ENCODE results near the gene GNB3.
"Not testable (repeated sequence)": the region's sequence is repeated elsewhere in the genome, so short reads cannot be mapped to it uniquely, and the experiment has no call there.

GNB3 gene

DNA sequence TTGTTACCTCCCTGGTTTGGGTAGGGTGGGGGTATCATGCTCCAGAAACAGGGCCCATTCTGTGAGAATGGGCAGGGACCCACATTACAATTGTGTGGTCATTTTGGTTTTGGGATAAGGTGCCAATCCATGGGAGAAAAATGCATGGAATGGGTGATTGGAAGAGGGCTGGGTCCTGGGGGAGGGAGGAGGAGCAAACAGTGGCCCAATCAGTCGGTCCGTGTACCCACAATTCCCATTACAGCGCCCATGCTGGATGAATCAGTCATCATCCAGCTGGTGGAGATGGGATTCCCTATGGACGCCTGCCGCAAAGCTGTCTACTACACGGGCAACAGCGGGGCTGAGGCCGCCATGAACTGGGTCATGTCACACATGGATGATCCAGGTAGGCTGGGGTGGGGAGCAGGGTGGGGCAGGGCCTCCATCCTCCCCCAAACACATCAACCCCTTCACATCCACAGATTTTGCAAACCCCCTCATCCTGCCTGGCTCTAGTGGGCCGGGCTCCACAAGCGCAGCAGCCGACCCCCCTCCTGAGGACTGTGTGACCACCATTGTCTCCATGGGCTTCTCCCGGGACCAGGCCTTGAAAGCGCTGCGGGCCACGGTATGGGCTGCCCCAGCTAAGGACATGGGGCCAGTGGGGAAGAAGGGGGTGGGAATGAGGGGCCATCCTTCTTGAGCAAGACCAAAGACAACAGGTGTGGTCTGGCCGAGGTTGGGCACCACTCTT lies 23.0 kb downstream of the GNB3 start:
- no peak for DNase-seq

DNA sequence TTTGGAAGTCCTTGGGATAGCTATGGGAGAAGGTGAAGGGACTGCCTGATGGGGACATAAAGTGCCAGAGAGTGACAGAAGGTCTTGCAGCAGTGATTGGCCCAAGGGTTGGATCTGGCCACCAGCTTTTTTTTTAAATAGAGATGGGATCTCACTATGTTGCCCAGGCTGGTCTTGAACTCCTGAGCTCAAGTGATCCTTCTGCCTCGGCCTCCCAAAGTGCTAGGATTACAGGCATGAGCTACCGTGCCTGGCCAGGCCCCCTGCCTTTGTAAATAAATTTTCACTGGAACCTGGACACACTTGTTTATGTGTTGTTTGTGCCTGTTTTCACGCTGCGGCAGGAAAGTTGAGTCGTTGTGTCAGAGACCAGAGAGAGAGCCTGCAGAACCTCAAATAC lies 24.6 kb downstream of the GNB3 start:
- not testable (repeated sequence) for DNase-seq

DNA sequence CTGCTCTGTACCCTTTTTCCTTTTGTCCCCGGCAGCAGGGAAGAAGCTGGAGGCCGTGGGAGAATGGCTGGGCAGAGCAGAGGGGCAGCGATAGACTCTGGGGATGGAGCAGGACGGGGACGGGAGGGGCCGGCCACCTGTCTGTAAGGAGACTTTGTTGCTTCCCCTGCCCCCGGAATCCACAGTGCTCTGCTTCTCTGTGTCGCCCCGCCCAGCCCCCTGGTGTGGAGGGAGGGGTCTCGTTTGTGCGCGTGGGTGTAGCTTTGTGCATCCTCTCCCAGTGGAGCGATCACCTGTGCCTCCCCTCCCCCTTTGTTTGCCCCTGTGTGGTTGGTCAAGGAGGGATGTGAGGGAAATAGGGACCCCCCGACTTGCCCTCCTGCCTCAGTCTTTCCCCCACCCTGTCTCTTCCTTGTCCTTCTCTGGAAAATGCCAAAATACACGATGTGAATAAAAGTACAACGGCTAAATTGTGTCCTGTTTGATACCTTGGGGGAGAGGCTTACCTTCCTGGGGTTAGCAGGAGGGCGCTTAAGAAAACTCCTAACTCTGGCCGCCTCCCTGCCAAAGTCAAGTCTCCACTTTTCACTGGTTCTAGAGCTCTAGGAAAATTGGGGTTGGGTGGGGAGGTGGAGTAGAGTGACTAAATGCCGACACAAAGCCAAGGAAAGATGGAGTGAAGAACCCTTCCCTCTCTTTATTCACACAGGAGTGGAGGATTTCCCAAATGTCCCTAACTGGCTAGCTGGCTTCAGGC lies 25.6 kb downstream of the GNB3 start:
- no peak for DNase-seq

DNA sequence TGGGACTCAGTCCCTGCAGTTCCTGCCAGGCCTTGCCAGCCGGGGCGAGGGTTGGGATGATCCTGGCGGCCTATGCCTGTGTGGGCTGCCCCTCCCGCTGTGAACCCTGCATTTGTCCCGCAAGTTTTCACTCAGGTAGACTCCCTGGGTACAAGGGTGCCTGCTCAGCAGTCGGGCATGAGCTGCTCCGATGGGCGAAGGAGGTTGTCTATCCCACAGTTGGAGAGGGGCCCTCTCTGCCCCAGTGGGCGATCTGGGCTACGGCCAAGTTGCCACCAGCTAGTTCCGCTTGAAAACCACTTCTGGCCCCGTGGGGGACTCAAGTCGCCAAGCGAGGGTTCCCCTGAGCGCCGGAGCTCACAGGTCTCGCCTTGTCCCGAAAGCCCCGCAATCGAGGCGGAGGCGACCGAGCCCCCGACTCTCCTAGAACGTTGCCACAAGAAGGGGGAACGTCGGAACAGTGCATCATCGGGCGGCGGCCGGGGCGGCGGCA lies 26.2 kb downstream of the GNB3 start:
- DNase-seq: no peak

DNA sequence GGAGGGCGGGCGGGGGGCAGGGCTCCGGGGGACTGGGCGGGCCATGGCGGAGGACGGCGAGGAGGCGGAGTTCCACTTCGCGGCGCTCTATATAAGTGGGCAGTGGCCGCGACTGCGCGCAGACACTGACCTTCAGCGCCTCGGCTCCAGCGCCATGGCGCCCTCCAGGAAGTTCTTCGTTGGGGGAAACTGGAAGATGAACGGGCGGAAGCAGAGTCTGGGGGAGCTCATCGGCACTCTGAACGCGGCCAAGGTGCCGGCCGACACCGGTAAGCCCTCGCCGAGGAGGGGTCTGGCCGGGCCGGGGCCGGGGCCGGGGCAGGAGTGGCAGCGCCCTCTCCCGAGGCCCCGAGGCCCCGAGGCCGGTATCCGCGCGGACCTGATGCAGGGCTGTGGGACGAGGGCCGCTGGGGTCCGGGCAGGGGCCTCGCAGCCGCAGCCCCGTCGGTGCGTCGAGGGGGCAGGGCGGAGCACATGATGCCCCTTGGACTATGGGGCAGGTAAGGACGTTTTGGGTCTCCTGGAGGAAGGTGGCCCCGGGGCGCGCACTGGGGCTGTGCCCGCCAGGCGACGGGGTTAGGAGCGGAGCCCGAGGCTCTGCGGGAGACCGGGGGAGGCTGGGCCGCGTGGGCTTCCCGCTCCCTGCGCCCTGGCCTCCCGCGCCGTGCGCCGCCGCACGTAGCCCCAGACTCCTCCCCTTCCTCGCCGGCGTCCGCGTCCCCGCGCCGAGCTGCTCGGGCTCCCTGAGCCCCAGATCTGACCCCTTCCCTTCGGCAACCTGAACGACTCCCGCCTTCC lies 26.9 kb downstream of the GNB3 start, which contains the start of gene TPI1:
Gene TPI1, plus strand, starts transcription at position 119 of the 798 bp plus-strand sequence. Its CDS starts 36 bp downstream, at position 155.
- no peak for DNase-seq

DNA sequence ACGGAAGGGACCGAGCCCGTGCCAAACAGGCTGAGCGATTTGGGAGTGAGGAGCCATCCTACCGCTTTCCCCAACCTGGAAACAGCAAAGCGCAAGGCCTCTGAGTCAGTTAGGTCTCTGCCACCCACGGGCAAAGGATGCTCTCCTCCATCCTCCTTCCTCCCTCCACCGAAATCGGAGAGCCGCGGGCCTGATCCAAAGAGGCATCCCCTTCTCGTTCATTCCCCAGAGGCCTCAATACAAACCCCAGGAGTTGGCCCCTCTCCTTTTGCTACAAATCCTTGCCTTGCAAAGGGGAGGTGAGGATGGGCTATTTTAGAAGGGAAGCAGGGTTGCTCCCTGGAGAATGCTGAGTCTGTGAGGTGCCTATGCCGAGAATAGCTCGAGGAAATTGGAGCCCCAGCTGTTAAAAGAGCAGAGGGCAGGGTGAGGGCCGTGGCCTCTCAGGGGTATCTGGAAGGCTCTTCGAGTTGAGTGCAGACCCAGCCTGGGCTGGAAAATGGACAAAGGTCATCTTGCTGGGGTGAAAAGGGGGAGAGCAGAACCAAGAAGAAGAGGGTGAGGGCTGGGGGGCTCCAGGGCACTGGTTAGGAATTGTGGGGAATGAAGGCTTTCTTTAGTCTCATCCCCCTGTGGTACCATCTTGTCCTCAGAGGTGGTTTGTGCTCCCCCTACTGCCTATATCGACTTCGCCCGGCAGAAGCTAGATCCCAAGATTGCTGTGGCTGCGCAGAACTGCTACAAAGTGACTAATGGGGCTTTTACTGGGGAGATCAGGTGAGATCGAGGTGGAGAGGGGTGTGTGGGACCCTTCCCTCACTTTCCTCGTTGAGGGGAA lies 27.7 kb downstream of the GNB3 start:
- no peak for DNase-seq

DNA sequence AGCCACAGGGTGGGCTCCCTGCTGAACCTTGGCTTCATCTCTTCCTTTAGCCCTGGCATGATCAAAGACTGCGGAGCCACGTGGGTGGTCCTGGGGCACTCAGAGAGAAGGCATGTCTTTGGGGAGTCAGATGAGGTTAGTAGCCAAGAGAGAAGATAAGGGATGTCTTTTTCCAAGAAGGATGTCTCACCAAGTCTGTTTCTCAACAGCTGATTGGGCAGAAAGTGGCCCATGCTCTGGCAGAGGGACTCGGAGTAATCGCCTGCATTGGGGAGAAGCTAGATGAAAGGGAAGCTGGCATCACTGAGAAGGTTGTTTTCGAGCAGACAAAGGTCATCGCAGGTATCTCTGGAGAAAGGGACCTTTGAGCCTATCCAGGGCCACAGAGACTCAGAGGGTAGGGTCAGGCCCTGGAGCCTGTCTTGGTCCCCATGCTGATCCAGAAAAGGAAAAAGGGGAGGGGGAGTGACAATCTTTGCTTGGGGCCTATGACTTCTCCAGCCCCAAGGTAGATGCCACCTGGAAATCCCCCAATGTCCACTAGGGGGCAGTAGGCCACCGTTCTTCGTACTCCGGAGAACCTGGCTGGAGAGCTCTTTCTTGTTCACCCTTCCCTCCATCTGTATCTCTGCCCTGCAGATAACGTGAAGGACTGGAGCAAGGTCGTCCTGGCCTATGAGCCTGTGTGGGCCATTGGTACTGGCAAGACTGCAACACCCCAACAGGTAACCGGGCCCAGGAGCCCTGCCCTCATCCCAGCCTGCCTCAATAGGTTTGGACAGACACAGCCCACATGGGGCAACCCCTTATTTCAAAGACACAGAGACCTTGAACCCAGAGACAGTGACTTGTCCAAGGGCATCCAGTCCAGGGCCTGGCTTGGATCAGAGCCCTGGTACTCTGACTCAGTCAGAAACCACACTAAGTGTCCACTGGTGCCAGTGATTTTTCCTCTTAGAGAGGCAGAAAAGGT lies 28.6 kb downstream of the GNB3 start:
- no peak for DNase-seq

DNA sequence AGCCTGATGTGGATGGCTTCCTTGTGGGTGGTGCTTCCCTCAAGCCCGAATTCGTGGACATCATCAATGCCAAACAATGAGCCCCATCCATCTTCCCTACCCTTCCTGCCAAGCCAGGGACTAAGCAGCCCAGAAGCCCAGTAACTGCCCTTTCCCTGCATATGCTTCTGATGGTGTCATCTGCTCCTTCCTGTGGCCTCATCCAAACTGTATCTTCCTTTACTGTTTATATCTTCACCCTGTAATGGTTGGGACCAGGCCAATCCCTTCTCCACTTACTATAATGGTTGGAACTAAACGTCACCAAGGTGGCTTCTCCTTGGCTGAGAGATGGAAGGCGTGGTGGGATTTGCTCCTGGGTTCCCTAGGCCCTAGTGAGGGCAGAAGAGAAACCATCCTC lies 29.6 kb downstream of the GNB3 start:
- DNase-seq: not testable (repeated sequence)

DNA sequence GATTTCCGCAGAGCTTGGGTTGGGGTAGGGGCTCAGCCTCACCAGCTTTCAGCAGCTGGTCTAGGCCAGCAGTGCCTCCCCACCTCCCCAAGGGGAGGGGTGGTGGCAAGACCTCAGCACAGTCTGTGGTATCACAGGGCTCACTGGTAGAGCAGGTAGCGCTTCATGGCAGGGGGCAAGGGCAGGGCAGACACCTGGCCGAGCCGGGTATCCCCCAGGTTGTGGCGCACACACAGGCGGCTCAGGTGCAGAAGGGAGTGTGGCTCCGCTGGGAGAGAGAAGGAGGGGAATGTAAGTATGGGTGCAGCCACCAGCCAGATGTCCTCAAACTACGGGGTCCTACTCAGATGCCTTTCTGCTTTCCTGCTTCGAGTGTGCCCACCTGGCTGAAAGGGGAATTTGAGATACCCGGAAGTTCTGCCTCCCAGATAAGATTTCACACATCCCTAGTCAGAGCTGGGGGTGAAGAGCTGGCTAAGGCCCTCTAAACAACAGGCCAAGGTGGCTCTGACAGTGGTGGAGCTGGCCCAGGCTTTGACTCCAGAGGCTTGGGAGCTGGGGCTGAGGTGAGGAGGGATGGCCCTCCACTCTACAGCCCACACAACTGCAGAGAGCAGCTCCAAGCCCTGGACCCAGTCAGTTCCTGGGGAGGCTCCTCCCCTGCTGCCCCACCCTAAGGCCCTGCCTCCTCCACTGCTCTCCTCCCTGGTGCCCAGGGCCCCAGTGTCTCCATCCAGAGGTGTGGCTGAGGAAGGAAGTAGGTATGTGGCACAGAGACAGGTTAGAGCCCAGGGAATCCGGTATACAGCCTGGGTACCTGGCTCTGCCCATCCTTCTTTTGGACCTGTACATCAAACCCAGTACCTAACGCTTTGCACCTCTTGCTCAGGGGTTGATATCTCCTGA lies 30.6 kb downstream of the GNB3 start:
- no peak for DNase-seq

DNA sequence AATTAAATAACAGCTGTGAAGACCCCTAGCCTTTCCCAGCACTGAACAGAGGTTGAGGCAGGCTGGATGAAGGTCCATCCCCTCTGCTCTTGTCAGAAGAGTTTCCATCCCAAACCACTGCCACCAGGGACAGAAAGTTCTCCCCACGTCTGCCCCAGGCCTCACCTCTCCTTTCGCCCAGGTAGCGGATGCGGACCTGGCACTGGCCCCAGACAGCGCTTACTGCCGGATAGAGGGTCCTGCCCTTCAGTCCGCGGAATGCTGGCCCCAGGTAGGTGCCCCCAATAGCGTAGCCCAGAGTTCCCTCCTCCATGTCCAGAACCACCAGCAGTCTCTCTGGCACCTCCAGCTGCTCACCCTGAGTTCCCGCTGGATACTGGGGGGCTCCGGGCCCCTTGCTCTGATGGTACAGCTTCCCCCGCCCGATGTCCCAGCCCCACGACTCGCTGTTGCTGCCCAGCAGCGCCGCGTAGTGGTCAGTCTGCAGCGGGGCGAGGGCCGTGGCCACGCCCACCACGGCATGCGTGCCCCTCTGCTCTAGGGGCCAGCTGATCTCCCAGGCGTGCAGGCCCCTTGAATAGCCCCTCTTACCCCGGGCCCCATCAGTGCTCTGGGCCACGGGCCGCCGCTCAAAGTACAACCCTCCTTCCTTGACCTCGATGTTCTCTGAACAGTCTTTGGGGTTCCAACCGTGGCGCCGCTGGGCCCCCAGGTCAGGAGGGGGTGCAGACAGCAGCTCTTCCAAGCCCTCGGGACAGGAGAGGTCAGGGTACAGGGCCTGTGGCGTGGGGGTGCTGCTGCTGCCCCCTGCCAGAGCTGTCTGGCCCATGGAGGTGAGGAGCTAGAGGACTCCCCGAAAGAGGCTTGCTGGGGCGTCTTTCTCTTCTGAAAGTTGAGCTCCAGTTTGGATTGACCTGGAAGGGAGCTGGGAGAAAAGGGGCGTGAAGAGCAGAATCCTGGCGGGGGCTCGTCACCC lies 31.6 kb downstream of the GNB3 start:
- DNase-seq: no peak

DNA sequence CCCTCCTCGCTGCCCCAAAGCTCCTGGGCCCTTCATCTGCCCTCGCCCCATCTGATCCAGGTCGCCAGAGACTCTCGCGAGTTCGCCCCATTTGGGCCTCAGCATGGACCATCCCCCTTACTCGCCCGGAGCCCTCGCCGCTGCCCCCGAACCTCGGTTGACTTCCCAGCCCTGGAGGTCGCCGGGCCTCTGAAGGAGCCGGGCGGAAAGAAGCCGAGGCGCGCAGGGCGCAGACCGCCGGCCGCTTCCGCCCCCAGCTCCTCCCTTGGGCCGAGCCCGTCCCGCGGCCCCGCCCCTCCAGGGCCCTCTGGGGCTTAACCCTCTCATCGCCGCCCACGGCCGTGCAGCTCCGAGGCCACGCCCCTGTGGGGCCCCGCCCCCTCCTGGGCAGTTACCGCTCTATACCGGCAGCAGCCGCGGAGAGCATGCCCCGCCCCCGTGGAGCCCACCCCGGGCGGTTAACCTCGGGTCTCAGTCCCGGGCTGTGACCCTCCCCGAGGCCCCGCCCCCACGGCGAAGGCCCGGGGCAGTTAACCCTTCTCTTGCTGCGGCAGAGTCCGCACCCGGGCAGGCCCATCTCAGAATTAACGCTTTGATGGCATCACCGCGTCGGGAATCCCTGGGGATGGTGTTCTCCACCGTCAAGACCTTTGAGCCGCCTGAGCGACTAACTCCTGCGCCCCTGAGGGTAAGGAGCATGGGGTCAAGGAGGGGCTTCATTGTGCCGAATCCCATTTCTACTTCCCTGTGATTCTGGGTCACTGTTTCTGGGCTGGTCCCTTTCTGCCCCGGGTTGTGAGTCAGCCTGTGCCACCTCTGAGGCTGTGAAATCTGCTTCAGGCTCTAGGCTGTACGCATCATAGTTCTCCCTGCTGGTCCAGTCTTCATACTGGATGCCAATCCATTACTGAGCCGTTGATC lies 32.6 kb downstream of the GNB3 start, which contains the start of gene SPSB2:
Gene SPSB2, minus strand, starts transcription at position 210 of the 921 bp plus-strand sequence. CDS start 402 bp downstream, outside the sequence.
- no peak for DNase-seq

DNA sequence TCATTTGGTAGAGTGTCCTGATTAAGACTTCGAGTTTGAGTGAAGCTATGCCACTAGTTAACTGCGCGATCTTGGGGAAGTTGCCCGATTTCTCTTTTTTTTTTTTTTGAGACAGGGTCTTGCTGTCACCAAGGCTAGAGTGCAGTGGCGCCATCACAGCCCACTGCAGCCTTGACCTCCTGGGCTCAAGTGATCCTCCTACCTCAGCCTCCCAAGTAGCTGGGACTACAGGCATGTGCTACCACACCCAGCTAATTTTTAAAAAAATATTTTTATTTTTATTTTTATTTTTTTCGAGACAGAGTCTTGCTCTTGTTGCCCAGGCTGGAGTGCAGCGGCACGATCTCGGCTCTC lies 33.3 kb downstream of the GNB3 start:
- DNase-seq: not testable (repeated sequence)

DNA sequence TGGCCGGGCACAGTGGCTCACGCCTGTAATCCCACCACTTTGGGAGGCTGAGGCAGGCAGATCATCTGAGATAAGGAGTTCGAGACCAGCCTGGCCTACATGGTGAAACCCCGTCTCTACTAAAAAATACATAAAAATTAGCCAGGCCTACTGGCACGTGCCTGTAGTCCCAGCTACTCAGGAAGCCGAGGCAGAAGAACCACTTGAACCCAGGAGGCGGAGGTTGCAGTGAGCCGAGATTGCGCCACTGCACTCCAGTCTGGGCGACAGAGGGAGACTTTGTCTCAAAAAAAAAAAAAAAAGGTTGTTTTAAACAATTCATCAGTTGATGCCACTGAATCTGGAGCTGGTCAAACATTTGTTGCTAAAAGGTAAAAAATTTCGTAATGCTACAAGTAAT lies 39.1 kb downstream of the GNB3 start:
- not testable (repeated sequence) for DNase-seq

DNA sequence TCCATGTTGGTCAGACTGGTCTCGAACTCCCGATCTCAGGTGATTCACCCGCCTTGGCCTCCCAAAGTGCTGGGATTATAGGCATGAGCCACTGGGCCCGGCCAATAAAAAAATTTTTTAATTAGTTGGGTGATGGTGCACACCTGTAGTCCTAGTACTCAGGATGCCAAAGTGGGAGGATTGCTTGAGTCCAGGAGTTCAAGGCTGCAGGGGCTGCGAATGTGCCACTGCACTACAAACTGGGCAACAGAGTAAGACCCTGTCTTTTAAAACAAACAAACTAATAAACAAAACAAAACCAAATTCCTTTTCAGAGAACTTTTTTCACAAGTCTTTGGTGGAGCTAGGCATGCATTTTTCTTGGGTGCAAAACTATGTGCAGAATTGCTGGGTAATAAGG lies 42.5 kb downstream of the GNB3 start:
- no peak for DNase-seq

DNA sequence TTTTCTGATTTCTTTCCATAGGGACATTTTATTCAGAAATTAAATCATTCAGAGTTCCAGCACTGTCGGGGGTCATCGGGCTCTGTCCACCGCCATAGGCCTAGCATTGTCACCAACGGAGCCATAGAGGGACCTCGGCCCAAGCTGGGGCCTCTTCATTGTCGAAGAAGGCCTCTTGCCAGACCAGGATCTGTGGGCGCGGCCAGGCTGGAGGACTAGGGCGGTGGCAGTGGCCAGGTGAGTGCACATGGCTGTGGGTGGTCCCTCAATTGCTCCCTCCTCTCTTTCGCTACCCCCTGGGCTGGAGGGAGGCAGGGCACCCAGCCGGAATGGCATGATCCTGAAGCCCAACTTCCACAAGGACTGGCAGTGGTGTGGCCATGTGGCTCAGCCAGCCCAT lies 43.0 kb downstream of the GNB3 start:
- no peak for DNase-seq

DNA sequence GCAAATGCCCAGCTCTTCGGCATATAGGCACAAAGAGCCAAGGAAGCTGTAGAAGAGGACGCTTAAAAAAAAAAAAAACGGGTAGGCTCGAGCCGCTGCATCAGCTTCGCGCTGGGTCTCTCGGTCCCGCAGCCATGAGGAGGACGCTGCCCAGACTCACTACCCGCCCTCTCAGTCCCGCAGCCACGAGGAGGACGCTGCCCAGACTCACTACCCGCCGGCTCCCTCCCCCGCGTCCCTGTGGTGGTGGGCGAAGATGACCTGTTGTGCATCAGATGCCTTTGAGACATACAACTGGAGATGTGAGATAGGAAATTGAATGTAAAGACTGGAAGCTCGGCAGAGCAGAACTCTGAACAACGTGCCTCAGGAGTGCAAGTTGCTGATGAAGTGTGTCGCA lies 43.8 kb downstream of the GNB3 start:
- DNase-seq: no peak

DNA sequence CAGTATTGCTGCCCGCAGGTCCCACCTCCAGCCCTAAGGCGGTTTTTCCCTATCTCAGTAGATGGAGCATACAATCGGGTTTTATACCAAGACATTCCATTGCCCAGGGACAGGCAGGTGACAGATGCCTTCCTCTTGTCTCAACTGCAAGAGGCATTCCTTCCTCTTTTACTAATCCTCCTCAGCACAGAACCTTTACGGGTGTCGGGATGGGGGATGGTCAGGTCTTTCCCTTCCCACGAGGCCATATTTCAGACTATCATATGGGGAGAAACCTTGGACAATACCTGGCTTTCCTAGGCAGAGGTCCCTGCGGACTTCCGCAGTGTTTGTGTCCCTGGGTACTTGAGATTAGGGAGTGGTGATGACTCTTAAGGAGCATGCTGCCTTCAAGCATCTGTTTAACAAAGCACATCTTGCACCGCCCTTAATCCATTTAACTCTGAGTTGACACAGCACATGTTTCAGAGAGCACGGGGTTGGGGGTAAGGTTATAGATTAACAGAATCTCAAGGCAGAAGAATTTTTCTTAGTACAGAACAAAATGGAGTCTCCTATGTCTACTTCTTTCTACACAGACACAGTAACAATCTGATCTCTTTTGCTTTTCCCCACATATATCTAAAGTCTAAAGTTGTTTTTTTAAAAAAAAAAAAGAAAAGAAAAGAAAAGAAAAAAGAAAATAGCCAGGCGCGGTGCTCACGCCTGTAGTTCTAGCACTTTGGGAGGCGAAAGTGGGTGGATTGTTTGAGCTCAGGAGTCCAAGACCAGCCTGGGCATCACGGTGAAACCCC lies 45.7 kb downstream of the GNB3 start:
- DNase-seq: not testable (repeated sequence)
